ENCODE results near the gene PEPD.

GRCh38 chr19:33414667-33415605, 106.7 kb downstream of the PEPD start:
- TF ChIP-seq TAF1 (IDR thresholded peaks at IDR 0.05; ENCODE audit: borderline replicate concordance, insufficient read depth, low read length), result no peak
- no peak for TF ChIP-seq POLR2AphosphoS5 (IDR thresholded peaks at IDR 0.05; ENCODE audit: low read depth, low read length)
- no peak for TF ChIP-seq REST (IDR thresholded peaks at IDR 0.05; ENCODE audit: insufficient read depth in 1 of 2, low read depth in 2 of 2, low read length in 2 of 2)

Measured in PFSK-1 (cell line).